ENCODE results near the gene TRANK1. TPM values are rescaled to one million over a fixed set of nuclear protein-coding genes. Genes with fewer than 3 reads are reported as not detected.
"Not testable (repeated sequence)": the region's sequence is repeated elsewhere in the genome, so short reads cannot be mapped to it uniquely, and the experiment has no call there.

Gene TRANK1
- total RNA-seq, 1 experiment from 2014 or later, result 8.4 TPM

- no peak for DNase-seq (ENCODE audit: low read depth)
Measured at GRCh38 chr3:36920884-36921567, 23.8 kb downstream of the TRANK1 start.

DNA sequence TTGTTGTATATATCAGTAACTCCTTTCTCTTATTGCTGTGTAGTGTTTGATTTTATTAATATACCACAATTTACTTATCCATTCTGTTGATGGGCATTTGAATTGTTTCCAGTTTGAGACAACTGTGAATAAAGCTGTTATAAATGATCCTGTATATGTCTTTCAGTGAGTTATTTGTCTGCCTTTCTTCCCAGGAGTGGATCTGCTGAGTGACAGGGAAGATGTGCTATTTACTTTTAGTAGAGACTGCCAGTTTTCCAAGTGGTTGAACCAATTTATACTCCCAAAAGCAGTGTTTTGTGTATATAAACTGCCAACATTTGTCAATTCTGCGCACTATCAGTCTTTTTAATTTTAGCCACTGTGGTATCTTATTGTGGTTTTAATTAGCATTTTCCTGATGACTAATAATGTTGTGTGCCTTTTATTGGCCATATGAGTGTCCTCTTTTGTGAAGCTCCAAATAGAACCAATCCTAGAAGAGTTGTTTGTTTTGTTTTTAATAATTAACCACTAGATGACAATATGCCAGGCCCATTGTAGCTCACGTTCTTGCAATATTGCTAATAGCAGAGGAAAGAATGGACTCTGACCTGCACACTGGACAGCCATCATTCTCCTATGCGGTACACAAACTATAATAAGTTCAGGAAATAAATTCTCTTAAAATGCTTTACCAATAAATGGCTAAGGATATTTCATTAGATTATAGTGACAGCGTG lies 25.3 kb downstream of the TRANK1 start:
- no peak for DNase-seq (ENCODE audit: low read depth)

DNA sequence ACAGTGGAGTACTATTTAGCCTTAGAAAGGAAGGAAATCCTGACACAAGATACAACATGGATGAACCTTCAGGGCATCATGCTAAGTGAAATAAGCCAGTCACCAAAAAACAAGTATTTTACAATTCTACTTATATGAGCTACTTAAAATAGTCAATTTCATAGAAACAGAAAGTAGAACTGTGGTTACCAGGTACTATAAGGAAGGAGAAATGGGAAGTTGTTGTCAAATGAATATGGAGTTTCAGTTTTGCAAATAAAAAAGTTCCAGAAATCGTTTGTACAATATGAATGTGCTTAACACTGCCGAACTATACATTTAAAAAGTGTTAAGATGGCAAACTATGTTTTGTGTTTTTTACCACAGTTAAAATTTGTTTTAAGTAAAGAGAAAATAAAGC lies 26.8 kb downstream of the TRANK1 start:
- no peak for DNase-seq (ENCODE audit: low read depth)

- DNase-seq (ENCODE audit: low read depth), result peak; percentile 63
Measured at GRCh38 chr3:36911990-36912804, 32.7 kb downstream of the TRANK1 start.

DNA sequence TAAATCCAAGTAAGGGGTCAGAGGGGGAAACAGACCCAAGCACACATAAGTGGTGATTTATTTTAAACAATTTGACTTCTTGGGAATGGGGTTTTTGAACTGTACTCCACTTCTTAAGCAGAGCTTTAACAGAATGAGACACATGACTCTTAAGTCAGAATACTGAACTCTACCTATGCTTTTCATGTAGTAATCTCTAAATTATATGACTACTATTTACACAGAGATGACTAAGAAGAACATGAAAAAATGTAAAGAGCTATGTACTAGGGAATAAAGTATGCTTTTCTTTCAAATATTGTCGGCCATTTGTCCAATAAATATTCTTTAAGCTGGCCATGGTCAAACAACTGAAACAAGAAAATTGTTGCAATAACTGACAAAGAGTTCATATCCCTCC lies 35.2 kb downstream of the TRANK1 start:
- DNase-seq (ENCODE audit: low read depth), result no peak

DNA sequence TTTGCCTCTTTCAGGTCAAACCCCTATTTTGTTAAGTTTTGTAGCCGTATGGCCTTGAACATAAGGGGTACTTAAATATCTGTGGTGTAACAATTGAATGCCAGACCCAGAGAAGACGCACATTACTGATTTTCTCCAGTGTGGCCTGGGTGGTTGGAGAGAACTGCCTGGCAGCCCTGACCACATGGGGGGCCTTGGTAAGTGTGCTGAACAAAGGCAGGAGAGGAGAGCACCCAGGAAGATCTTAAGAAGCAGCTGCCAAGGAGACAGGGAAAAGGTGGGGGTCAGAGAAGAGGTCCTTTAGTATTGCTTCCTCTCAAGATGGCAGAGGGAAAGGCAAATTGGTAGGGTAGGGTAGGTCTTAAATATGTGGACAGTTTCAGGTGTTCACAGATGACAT lies 35.7 kb downstream of the TRANK1 start:
- DNase-seq (ENCODE audit: low read depth), result no peak

GRCh38 chr3:36908647-36909180 lies 36.1 kb downstream of the TRANK1 start:
- DNase-seq (ENCODE audit: low read depth), result no peak

DNA sequence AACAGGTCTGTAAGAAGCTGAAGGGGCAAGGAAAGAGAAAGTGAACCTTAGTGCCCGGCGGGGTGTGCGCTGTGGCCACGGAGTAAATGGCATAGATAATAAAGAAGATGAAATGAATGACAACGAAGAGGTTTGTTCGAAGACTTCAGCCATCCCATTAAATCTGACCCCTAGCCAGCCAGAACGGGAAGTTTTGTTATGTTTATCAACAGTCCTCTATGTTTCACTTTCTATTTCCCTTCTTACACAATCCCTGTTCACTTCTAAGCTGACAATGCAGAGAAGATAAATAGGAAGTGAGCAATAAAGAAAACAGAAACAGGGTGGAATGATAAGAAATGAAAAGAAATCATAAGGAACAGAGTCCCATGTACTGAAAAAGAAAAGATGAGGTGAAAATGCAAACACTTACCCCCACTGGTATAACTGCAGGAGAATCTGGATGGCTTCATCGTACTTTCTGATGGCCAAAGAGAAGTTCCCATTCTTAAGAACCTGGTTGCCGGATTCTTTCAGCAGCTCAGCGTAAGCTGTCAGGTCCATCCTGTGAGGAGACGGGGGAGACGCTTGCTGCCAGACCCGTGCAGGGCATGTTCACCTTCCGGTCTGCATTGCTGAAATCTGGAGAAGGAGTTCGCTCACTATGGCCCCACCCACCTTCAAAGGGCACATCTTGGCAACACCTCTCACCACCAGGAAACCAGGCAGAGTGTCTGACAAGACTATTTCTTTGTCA lies 36.8 kb downstream of the TRANK1 start:
- DNase-seq (ENCODE audit: low read depth), result peak; percentile 54

DNA sequence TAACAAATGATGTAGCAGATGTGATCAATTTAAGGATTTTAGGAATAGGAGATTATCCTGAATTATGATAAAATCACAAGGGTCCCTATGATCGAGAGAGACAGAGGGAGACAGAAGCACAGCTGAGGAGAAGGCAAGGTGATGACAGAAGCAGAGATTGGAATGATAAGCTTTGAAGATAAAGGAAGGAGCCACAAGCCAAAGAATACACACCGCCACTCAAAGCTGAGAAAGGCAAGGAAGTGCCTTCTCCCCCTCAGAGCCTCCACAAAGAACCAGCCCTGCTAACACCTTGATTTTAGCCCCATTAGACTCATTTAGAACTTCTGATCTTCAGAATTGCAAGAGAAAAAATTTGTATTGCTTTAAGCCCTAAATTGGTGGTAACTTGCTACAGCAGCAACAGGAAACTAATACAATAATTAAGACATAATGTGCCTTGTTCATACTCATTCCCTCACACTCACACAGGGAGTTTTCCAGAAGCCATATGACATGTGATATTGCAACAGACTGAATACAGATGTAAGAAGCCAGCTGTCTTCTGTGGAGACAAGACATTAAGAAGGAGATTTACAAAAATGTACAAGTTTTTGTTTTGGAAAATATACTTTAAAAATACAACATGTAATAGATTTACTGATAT lies 38.2 kb downstream of the TRANK1 start:
- DNase-seq (ENCODE audit: low read depth), result peak; percentile 53

DNA sequence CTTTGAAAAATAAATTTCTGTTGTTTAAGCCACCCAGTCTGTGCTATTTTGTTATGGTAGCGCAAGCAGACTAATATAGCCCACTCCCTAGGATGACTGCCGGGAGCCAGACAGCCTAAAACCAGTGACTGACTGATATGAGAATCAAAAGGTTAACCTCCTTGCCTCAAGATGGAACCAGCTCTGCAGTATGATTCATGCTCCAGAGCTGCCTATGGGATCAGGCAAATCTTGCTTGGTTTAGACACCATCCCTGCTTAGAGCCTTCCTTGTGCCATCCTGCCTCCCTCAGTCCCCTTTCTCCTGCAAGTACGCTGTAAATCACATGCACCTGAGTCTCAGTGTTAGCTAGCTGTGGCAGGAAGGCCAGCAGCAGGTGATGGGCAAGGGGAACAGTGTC lies 39.3 kb downstream of the TRANK1 start:
- DNase-seq (ENCODE audit: low read depth), result no peak

DNA sequence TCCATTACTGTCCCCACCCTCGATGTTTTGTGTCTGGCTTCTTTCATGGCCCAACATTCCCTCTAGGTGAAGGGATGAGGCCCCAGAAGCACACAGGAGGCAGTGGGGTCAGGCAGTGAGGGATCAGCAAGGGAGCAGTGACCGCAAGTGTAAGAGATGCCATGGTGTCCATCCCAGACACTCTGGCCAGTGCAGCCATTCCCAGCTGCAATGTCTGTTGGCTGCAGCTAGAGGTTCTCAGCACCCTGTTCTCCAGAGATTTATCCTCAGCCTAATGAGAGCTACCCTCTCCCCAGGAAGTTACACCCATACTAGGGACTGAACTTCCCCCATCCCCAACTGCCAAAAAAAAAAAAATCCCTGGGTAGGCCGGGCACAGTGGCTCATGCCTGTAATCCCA lies 40.2 kb downstream of the TRANK1 start:
- peak; percentile 15 for DNase-seq (ENCODE audit: low read depth)

DNA sequence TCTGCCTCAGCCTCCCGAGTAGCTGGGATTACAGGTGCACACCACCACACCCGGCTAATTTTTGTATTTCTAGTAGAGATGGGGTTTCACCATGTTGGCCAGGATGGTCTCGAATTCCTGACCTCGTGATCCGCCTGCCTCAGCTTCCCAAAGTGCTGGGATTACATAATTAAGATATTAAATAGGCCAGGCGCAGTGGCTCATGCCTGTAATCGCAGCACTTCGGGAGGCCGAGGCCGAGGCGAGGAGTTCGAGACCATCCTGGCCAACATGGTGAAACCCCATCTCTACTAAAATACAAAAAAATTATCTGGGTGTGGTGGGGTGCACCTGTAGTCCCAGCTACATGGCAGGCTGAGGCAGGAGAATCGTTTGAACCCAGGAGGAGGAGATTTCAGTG lies 40.8 kb downstream of the TRANK1 start:
- not testable (repeated sequence) for DNase-seq (ENCODE audit: low read depth)

DNA sequence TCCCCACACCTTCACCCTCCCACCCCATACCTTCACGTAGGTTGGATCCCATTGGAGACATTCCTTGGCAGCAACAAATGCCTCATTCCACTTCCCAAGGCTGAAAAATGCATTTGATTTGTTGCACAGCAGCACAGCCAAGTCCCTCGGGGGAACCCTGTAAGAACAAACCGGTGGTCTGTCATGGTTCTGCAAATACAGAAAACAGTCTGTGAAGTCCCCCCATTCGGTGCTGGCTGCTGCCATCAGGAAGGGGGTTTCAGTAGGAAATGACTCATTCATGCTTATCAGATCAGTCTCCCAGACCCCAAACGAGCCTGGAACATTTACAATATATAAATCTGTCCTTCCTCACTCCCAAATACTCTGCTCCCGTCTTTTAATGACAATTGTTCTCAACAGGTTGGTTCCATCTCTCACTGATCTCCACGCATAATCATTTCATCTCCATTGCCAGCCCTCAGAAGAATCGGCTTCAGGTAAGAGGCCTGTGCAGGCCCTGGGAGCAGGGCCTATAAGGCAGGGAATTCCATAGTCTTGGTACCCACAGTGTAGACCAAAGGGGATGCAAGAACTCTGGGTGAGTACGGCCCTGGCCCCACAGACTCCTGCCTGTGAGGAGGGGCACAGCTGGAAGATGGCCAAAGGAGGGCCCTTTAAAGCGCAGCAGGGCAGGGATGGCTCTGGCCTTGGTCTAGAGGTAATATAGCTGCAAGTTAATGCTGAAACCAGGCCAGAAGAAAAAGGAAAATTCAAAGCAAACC lies 41.6 kb downstream of the TRANK1 start:
- DNase-seq (ENCODE audit: low read depth), result no peak

GRCh38 chr3:36901588-36901987 lies 43.3 kb downstream of the TRANK1 start:
- no peak for DNase-seq (ENCODE audit: low read depth)

- no peak for DNase-seq (ENCODE audit: low read depth)
Measured at GRCh38 chr3:36900474-36901443, 44.1 kb downstream of the TRANK1 start.

- no peak for DNase-seq (ENCODE audit: low read depth)
Measured at GRCh38 chr3:36895496-36896409, 49.1 kb downstream of the TRANK1 start.

- no peak for DNase-seq (ENCODE audit: low read depth)
Measured at GRCh38 chr3:36894914-36895313, 49.9 kb downstream of the TRANK1 start.

DNA sequence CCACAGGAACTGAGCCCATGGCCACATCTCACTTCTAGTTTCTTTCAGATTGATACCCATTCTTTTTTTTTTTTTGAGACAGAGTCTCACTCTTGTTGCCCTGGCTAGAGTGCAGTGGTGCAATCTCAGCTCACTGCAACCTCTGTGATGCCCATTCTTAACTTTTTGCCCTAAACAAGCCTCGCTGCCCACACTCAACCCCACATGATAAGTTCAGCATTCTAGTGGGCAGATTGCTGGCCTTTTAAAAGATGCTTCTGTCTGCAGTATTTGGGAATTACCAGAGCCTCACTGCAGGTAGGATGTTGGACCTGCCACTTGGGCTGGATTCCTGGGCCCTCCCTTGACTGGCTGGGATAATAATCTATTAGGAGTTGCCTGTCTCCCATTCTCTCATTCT lies 51.0 kb downstream of the TRANK1 start:
- no peak for DNase-seq (ENCODE audit: low read depth)

All from LHCN-M2 (cell line).